22Rv1 (cell line): ENCODE data around the gene CCKAR.

ENCODE experiments used
- H3K27ac ChIP-seq: fragments of 450-650 bp; 2 replicates; pipeline ENCODE4 v1.5.1; 2017
- CTCF ChIP-seq: fragments of 450-650 bp; IDR thresholded peaks from 2 replicates; pipeline ENCODE4 v1.5.1; 2017; ENCODE audit warnings: mild to moderate bottlenecking
- ZFX ChIP-seq: fragments of 450-650 bp; IDR thresholded peaks from 2 replicates; pipeline ENCODE4 v1.6.1; 2017; ENCODE audit warnings: antibody characterized with exemption, borderline replicate concordance

Gene CCKAR

GRCh38 chr4:26447378-26447777 is 42.9 kb downstream of the CCKAR start:
- TF ChIP-seq CTCF (no peak), ZFX (no peak)
- no peak overlapping the region for H3K27ac ChIP-seq

GRCh38 chr4:26441771-26442170 is 48.5 kb downstream of the CCKAR start:
- no peak overlapping the region for H3K27ac ChIP-seq
- no peak for TF ChIP-seq CTCF
- no peak for TF ChIP-seq ZFX

- no peak for TF ChIP-seq ZFX
- no peak for TF ChIP-seq CTCF
- H3K27ac ChIP-seq, result no peak overlapping the region
Measured at GRCh38 chr4:26441102-26441501, 49.2 kb downstream of the CCKAR start.

GRCh38 chr4:26434030-26434639 is 56.1 kb downstream of the CCKAR start:
- TF ChIP-seq ZFX, result no peak
- no peak for TF ChIP-seq CTCF
- no peak overlapping the region for H3K27ac ChIP-seq

- no peak for TF ChIP-seq ZFX
- no peak for TF ChIP-seq CTCF
- H3K27ac ChIP-seq, result no peak overlapping the region
Measured at GRCh38 chr4:26433556-26433955, 56.7 kb downstream of the CCKAR start.

- no peak overlapping the region for H3K27ac ChIP-seq
- TF ChIP-seq CTCF (no peak), ZFX (no peak)
Measured at GRCh38 chr4:26432419-26432818, 57.9 kb downstream of the CCKAR start.

- H3K27ac ChIP-seq, result no peak overlapping the region
- TF ChIP-seq CTCF, result no peak
- TF ChIP-seq ZFX, result no peak
Measured at GRCh38 chr4:26431461-26432180, 58.7 kb downstream of the CCKAR start.
